ENCODE data around the gene LIMS2.

LIMS2 gene

GRCh38 chr2:127688405-127688804 is 13.1 kb upstream of the LIMS2 start:
- H3K27ac ChIP-seq: no peak overlapping the region
- no peak for TF ChIP-seq ZFX (IDR thresholded peaks at IDR 0.05)
- TF ChIP-seq, protein P1, sequence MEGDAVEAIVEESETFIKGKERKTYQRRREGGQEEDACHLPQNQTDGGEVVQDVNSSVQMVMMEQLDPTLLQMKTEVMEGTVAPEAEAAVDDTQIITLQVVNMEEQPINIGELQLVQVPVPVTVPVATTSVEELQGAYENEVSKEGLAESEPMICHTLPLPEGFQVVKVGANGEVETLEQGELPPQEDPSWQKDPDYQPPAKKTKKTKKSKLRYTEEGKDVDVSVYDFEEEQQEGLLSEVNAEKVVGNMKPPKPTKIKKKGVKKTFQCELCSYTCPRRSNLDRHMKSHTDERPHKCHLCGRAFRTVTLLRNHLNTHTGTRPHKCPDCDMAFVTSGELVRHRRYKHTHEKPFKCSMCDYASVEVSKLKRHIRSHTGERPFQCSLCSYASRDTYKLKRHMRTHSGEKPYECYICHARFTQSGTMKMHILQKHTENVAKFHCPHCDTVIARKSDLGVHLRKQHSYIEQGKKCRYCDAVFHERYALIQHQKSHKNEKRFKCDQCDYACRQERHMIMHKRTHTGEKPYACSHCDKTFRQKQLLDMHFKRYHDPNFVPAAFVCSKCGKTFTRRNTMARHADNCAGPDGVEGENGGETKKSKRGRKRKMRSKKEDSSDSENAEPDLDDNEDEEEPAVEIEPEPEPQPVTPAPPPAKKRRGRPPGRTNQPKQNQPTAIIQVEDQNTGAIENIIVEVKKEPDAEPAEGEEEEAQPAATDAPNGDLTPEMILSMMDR (conservative IDR thresholded peaks at IDR 0.05): no peak

DNA sequence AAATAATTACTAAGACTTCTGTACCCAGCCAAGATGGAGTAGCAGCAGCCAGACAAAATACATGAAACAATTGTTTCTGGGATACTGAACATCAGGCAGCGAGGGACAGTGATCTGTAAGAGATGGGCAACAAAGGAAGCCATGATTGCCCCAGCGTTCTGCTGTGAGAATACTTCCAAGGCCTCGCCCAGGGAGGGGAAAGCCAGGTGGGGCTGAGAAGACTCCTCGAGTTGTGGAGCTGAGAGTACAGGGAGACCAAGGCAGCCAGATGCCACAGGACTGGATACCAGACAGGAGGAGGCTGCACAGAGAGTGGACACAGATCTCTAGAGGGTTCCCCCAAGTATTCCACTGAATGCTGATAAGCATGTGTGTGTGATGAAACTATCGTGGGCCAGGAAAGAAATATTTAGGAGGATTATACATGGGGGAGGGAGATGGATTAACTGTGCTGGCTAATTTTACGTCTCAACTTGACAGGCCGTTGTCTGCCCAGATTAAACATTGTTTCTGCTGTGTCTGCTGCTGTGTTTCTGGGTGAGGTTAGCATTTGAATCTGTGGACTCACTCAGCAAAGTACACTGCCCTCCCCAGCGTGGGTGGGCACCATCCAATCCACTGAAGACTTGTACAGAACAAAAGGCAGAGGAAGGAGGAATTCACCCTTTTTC is 10.2 kb upstream of the LIMS2 start:
- TF ChIP-seq, protein P1 (conservative IDR thresholded peaks at IDR 0.05): no peak
- TF ChIP-seq ZFX (IDR thresholded peaks at IDR 0.05): no peak

GRCh38 chr2:127683757-127684156 is 8.4 kb upstream of the LIMS2 start:
- TF ChIP-seq, protein P1 (conservative IDR thresholded peaks at IDR 0.05): no peak
- TF ChIP-seq ZFX (IDR thresholded peaks at IDR 0.05): no peak
- no peak overlapping the region for H3K27ac ChIP-seq

More for the DNA sequence above, 10.2 kb upstream of the LIMS2 start:
- no peak overlapping the region for H3K27ac ChIP-seq

GRCh38 chr2:127683056-127683455 is 7.7 kb upstream of the LIMS2 start:
- no peak for TF ChIP-seq ZFX (IDR thresholded peaks at IDR 0.05)
- TF ChIP-seq, protein P1 (conservative IDR thresholded peaks at IDR 0.05): no peak
- H3K27ac ChIP-seq: no peak overlapping the region

- TF ChIP-seq ZFX (IDR thresholded peaks at IDR 0.05): no peak
- TF ChIP-seq, protein P1 (conservative IDR thresholded peaks at IDR 0.05): no peak
- no peak overlapping the region for H3K27ac ChIP-seq
Measured at GRCh38 chr2:127681976-127682857, 6.9 kb upstream of the LIMS2 start.

DNA sequence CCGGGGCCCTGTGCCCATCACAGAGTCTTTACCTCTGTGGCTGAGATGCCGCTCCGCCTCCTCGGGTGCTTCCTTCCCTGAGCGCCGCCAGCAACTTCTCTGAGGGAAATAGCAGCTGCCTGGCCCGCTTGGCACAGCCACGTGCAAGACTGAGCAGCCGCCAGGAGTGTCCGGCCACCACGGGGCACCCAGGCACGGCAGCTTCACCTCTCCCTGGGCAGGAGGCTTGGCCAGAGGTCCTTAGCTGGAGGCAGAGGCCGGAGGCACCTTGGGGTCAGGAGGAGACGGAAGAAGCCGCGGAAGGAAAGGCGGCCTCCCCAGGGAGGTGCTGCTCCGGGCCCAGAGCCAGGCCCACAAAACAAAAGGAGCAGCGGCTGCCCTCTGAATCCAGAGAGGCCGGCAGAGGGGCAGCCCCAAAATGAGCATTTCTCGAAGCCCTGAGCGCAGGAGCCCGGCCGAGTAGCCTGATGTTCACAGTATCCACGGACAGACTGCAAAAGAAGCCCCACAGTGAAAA is 6.0 kb upstream of the LIMS2 start:
- no peak overlapping the region for H3K27ac ChIP-seq
- no peak for TF ChIP-seq ZFX (IDR thresholded peaks at IDR 0.05)
- TF ChIP-seq, protein P1 (conservative IDR thresholded peaks at IDR 0.05): no peak
